ENCODE measurements around the gene CXorf38.

DNA sequence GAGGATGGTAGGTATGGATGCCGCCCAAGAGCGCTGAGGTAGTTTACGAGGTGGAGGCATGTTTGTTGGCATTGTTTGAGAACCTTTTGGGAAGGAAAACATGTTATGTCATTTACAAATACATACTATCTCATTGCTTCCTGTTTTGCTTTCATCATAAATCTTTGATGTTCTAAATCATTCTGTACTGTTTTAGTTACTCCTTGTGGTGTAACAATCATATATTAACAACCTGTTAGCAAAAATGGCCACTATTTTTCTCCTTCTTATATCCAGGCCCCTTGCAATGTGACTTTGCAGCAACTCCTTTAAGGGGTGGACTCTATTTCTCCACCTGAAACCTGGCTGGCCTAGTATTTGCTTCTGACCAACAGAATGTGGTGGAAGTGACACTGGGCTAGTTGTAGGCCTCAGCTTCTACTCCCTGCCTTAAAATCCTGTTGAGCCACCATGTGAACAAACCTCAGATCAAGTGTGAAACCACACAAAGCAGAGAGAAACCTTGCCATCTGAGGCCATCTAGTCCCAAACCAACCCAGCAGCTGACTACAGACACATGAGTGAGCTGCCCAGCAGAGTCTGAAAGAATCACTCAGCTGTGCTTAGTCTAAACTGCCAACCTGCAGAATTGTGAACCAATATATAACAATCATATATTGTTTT is 15.8 kb upstream of the CXorf38 start:
- TF ChIP-seq, protein P1, sequence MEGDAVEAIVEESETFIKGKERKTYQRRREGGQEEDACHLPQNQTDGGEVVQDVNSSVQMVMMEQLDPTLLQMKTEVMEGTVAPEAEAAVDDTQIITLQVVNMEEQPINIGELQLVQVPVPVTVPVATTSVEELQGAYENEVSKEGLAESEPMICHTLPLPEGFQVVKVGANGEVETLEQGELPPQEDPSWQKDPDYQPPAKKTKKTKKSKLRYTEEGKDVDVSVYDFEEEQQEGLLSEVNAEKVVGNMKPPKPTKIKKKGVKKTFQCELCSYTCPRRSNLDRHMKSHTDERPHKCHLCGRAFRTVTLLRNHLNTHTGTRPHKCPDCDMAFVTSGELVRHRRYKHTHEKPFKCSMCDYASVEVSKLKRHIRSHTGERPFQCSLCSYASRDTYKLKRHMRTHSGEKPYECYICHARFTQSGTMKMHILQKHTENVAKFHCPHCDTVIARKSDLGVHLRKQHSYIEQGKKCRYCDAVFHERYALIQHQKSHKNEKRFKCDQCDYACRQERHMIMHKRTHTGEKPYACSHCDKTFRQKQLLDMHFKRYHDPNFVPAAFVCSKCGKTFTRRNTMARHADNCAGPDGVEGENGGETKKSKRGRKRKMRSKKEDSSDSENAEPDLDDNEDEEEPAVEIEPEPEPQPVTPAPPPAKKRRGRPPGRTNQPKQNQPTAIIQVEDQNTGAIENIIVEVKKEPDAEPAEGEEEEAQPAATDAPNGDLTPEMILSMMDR (IDR thresholded peaks at IDR 0.05; ENCODE audit: insufficient read depth, low read length), result no peak
- no peak for TF ChIP-seq POLR2AphosphoS5 (IDR thresholded peaks at IDR 0.05; ENCODE audit: low read depth)

Measured in HL-60 (cell line).